Body of pancreas (tissue), 4 donors: ENCODE data around the gene CS. TPM values are rescaled to one million over a fixed set of nuclear protein-coding genes. Genes with fewer than 3 reads are reported as not detected.

Source experiments
- ATAC-seq: fragments of 150-250 bp; one replicate; pipeline ENCODE4 v1.9.1; 2016
- DNase-seq, 4 donors: peaks; one replicate each; pipeline ENCODE4 v3.0.0-alpha.2; 2019
- H3K27ac ChIP-seq, 4 donors: fragments of 200-600 bp; sonication (generic); 1 replicate in 3 of 4; 2 replicates in 1 of 4; pipeline versions ENCODE4 v1.5.1 to v1.6.1; 2016 to 2019; ENCODE audit warnings: mild to moderate bottlenecking in 1 of 4, mixed read lengths in 1 of 4, moderate library complexity in 1 of 4
- H3K27me3 ChIP-seq, 2 donors: fragments of 200-600 bp; sonication (generic); one replicate each; pipeline ENCODE4 v1.6.0; 2016; ENCODE audit warnings: mild to moderate bottlenecking in 1 of 2
- H3K36me3 ChIP-seq, 2 donors: fragments of 200-600 bp; sonication (generic); replicated peaks in 1 of 2; 2 replicates each; pipeline ENCODE4 v1.5.1; 2016; ENCODE audit warnings: low read depth in 2 of 2; ENCODE audit not compliant: insufficient read depth in 1 of 2
- H3K4me1 ChIP-seq: fragments of 200-600 bp; sonication (generic); one replicate; pipeline ENCODE4 v1.6.0; 2016
- H3K4me3 ChIP-seq, 2 donors: fragments of 200-600 bp; sonication (generic); 1 replicate in 1 of 2; 2 replicates in 1 of 2; pipeline ENCODE4 v1.5.1; 2016 to 2019
- H3K9me3 ChIP-seq, 3 donors: fragments of 200-600 bp; sonication (generic); 1 replicate in 2 of 3; 2 replicates in 1 of 3; pipeline ENCODE4 v1.5.1; 2016
- CTCF ChIP-seq, 7 experiments: fragments of 450-650 bp in 4 of 7; fragments of 200-600 bp in 3 of 7; sonication (generic) in 3 of 7; IDR thresholded peaks; one replicate each; pipeline ENCODE4 v1.5.1; 2016 to 2019; ENCODE audit warnings: antibody characterized with exemption in 7 of 7
- POLR2A ChIP-seq, 3 donors: fragments of 450-650 bp; IDR thresholded peaks; one replicate each; pipeline ENCODE4 v1.6.1; 2016; ENCODE audit warnings: antibody characterized with exemption in 3 of 3, mild to moderate bottlenecking in 2 of 3
- WGBS, 2 donors: methylation state at CpG; one replicate each; pipeline ENCODE4 v1.1.5; 2017; 5-methylcytosine and 5-hydroxymethylcytosine counted together
- intact Hi-C: fragments of 100-400 bp; cut with DNase I; formaldehyde crosslinking; loops from one replicate; pipeline ENCODE4 v1.15.1; 2023
- total RNA-seq, 2 donors: library from RNA; depleted of rRNA; stranded (reverse); fragments of >200 nt; gene quantifications; one replicate each; pipeline ENCODE4 v1.1.0, GENCODE V29; 2016

The CS gene
- total RNA-seq, 2 donors from 2014 or later, result 66.2 to 88.0 TPM

- Histone ChIP-seq H3K9me3 (no peaks in the 10 kb centered on the region), H3K27me3 (no peaks in the 10 kb centered on the region), H3K27ac (no peak overlapping the region), H3K4me3 (no peak overlapping the region), H3K36me3 (peaks cover 11 to 14% of the 10 kb centered on the region in 2 donors), H3K4me1 (peaks cover 42% of the 10 kb centered on the region)
- 68 to 89% methylated on average over 8 to 9 of the region's 9 CpGs for WGBS, 2 donors
- intact Hi-C loops, result no loop called here
- DNase-seq (no peak), ATAC-seq (no peak)
- no peak for TF ChIP-seq CTCF (IDR thresholded peaks at IDR 0.05)
- TF ChIP-seq POLR2A (IDR thresholded peaks at IDR 0.05), result no peak
Observed at GRCh38 chr12:56241424-56242303, 58.5 kb downstream of the CS start.

- ATAC-seq, result no peak
Observed at GRCh38 chr12:56237552-56237951, 62.6 kb downstream of the CS start.

GRCh38 chr12:56236985-56237384, 63.1 kb downstream of the CS start:
- intact Hi-C loops, result no loop called here
- Histone ChIP-seq H3K4me3 (no peak overlapping the region), H3K27me3 (no peaks in the 10 kb centered on the region), H3K27ac (peak overlapping the region; percentile 27 to 74 (median 72)), H3K4me1 (peaks cover 47% of the 10 kb centered on the region), H3K9me3 (no peaks in the 10 kb centered on the region), H3K36me3 (peaks cover 2 to 6% of the 10 kb centered on the region in 2 donors)
- no peak for TF ChIP-seq CTCF (IDR thresholded peaks at IDR 0.05)
- TF ChIP-seq POLR2A (IDR thresholded peaks at IDR 0.05), result no peak
- DNase-seq (no peak), ATAC-seq (no peak)
- 49 to 58% methylated on average over 2 to 5 of the region's 5 CpGs for WGBS, 2 donors

More at GRCh38 chr12:56237552-56237951, 62.6 kb downstream of the CS start:
- no peak for DNase-seq
- Histone ChIP-seq H3K4me1 (peaks cover 51% of the 10 kb centered on the region), H3K4me3 (no peak overlapping the region), H3K27ac (peak overlapping the region in 3 of 4 donors; percentile 71 to 74 (median 73)), H3K36me3 (peaks cover 2 to 6% of the 10 kb centered on the region in 2 donors), H3K27me3 (no peaks in the 10 kb centered on the region), H3K9me3 (no peaks in the 10 kb centered on the region)
- TF ChIP-seq CTCF (IDR thresholded peaks at IDR 0.05) (no peak), POLR2A (IDR thresholded peaks at IDR 0.05) (no peak)
- 78 to 82% methylated on average over 8 to 11 of the region's 11 CpGs for WGBS, 2 donors
- intact Hi-C loops, result no loop called here

GRCh38 chr12:56236091-56236490, 64.0 kb downstream of the CS start:
- Histone ChIP-seq H3K27me3 (no peaks in the 10 kb centered on the region), H3K4me1 (peaks cover 43% of the 10 kb centered on the region), H3K4me3 (no peak overlapping the region), H3K9me3 (no peaks in the 10 kb centered on the region), H3K36me3 (no peaks in the 10 kb centered on the region), H3K27ac (peak overlapping the region in 3 of 4 donors; percentile 71 to 74 (median 73))
- peak in 1 of 3 donors; percentile 12 for TF ChIP-seq POLR2A (IDR thresholded peaks at IDR 0.05)
- TF ChIP-seq CTCF (IDR thresholded peaks at IDR 0.05), result no peak
- ATAC-seq, result peak; percentile 56
- WGBS, 2 donors, result 60 to 63% methylated on average over 5 to 6 of the region's 6 CpGs
- intact Hi-C loops, result no loop called here
- peak; percentile 59 to 87 (median 78) for DNase-seq
